A673 (cell line): ENCODE results near the gene ISG20L2. TPM values are rescaled to one million over a fixed set of nuclear protein-coding genes. Genes with fewer than 3 reads are reported as not detected.

ENCODE experiments used
- BruUV-seq: library from RNA; stranded (reverse); fragments of 400-500 nt; replicated peaks from 2 replicates; lab custom pipeline; 2021; lab: Mats Ljungman, UMichigan
- CTCF ChIA-PET: fragments of 300-600 bp; sonication (Branson Sonifier 250); formaldehyde crosslinking; loops from one replicate; lab custom pipeline; 2022; ENCODE audit warnings: antibody characterized with exemption; lab: Charles Lee
- POLR2A ChIA-PET: fragments of 300-600 bp; sonication (Branson Sonifier 250); formaldehyde crosslinking; loops from one replicate; lab custom pipeline; 2022; ENCODE audit warnings: antibody characterized with exemption; ENCODE audit not compliant: low non-redundant PET; lab: Charles Lee
- DNase-seq: peaks from one replicate; pipeline ENCODE4 v3.0.0-alpha.2; 2015; ENCODE audit warnings: low spot score
- H3K27ac ChIP-seq: fragments of 200-600 bp; sonication (generic); 2 replicates; pipeline ENCODE4 v1.5.1; 2016; ENCODE audit warnings: mixed run types, low read depth, mild to moderate bottlenecking, mixed read lengths, antibody characterized with exemption, low read length; ENCODE audit not compliant: poor library complexity, severe bottlenecking
- H3K27me3 ChIP-seq: fragments of 200-600 bp; sonication (generic); replicated peaks from 2 replicates; pipeline ENCODE4 v1.6.1; 2017; ENCODE audit warnings: mixed run types, low read depth, mild to moderate bottlenecking, mixed read lengths, antibody characterized with exemption, low read length; ENCODE audit not compliant: insufficient read depth, poor library complexity
- H3K36me3 ChIP-seq: fragments of 200-600 bp; sonication (generic); 2 replicates; pipeline ENCODE4 v1.6.1; 2016; ENCODE audit warnings: mixed run types, mild to moderate bottlenecking, mixed read lengths, antibody characterized with exemption, low read length; ENCODE audit not compliant: insufficient read depth, poor library complexity, severe bottlenecking
- H3K4me1 ChIP-seq: fragments of 200-600 bp; sonication (generic); 2 replicates; pipeline ENCODE4 v1.6.1; 2017; ENCODE audit warnings: mixed run types, mild to moderate bottlenecking, mixed read lengths, antibody characterized with exemption, low read length; ENCODE audit not compliant: insufficient read depth, poor library complexity, severe bottlenecking
- H3K4me3 ChIP-seq: fragments of 200-600 bp; sonication (generic); 2 replicates; pipeline ENCODE4 v1.5.1; 2016; ENCODE audit warnings: low read depth, mixed run types, mild to moderate bottlenecking, mixed read lengths, low read length; ENCODE audit not compliant: poor library complexity, severe bottlenecking
- H3K9me3 ChIP-seq: fragments of 200-600 bp; sonication (generic); 2 replicates; pipeline ENCODE4 v1.6.1; 2016; ENCODE audit warnings: mixed run types, low read depth, mild to moderate bottlenecking, mixed read lengths, antibody characterized with exemption, low read length; ENCODE audit not compliant: poor library complexity, severe bottlenecking
- EZH2 ChIP-seq: fragments of 200-600 bp; sonication (generic); IDR thresholded peaks from 2 replicates; pipeline ENCODE4 v1.6.1; 2017; ENCODE audit warnings: borderline replicate concordance, low read depth, mild to moderate bottlenecking, mixed read lengths, antibody characterized with exemption, low read length; ENCODE audit not compliant: poor library complexity, severe bottlenecking
- intact Hi-C: fragments of 100-400 bp; cut with micrococcal nuclease; formaldehyde crosslinking; loops from one replicate; pipeline ENCODE4 v1.10.0; 2022; ENCODE audit not compliant: unreplicated experiment
- total RNA-seq: library from RNA; stranded (reverse); gene quantifications from 2 replicates; pipeline ENCODE4 v1.2.3, GENCODE V29; 2021
- TF ChIP-seq, protein P1 (sequence below): fragments of 300-800, 200-600 bp; sonication (generic); conservative IDR thresholded peaks from 2 replicates; pipeline ENCODE4 v1.5.1; 2017; ENCODE audit warnings: low read depth, mild to moderate bottlenecking, antibody characterized with exemption, low read length, moderate library complexity, mixed read lengths

ISG20L2 gene
- total RNA-seq, 1 experiment from 2014 or later, result 46.5 TPM

DNA sequence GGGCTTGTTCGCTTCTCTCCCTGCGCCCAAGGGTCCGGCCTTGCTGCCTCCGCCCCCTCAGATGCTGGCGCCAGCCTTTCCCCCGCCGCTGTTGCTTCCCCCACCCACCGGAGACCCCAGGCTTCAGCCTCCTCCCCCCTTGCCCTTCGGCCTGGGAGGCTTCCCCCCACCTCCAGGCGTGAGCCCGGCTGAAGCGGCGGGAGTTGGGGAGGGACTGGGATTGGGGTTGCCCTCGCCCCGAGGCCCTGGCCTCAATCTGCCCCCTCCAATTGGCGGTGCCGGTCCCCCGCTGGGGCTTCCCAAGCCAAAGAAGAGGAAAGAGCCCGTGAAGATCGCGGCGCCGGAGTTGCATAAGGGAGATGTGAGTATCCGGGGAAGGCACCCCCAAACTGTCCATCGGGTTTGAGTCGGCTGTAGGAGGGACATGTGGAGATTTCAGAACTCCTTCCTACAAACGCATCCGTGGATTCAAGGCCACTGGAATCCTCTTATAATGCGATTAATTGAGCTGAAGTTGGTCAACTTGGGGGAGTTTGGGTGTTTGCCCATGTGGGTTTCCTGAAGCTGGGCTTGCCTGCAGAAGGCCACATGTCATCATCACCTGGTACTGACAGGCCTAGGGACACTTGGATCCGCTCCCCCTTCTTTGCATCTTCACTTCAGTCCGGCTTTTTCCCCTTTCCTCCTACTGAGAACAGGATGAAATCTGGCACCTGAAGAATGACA lies 39.5 kb upstream of the ISG20L2 start:
- BruUV-seq, result no TSS peak
- CTCF ChIA-PET, result interaction anchor here (1.0 to 1.4 kb wide), 3 partner anchors 21 to 79 kb away, joined by 3 to 4 read pairs (median 4); no protein-coding TSS in a partner anchor
- Histone ChIP-seq H3K9me3 (no peaks in the 10 kb centered on the region), H3K36me3 (peaks cover 8% of the 10 kb centered on the region), H3K4me3 (peak overlapping the region; percentile 89), H3K27ac (peak overlapping the region; percentile 94), H3K4me1 (peaks cover 14% of the 10 kb centered on the region), H3K27me3 (no peaks in the 10 kb centered on the region)
- TF ChIP-seq, protein P1, sequence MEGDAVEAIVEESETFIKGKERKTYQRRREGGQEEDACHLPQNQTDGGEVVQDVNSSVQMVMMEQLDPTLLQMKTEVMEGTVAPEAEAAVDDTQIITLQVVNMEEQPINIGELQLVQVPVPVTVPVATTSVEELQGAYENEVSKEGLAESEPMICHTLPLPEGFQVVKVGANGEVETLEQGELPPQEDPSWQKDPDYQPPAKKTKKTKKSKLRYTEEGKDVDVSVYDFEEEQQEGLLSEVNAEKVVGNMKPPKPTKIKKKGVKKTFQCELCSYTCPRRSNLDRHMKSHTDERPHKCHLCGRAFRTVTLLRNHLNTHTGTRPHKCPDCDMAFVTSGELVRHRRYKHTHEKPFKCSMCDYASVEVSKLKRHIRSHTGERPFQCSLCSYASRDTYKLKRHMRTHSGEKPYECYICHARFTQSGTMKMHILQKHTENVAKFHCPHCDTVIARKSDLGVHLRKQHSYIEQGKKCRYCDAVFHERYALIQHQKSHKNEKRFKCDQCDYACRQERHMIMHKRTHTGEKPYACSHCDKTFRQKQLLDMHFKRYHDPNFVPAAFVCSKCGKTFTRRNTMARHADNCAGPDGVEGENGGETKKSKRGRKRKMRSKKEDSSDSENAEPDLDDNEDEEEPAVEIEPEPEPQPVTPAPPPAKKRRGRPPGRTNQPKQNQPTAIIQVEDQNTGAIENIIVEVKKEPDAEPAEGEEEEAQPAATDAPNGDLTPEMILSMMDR, result no peak
- TF ChIP-seq EZH2, result no peak
- intact Hi-C loops, result loop anchor here (1.0 to 2.0 kb wide), 3 partner anchors 17 to 39 kb away; partner anchors contain the start of genes HDGF, ISG20L2, METTL25B and MRPL24
- peak; percentile 51 for DNase-seq
- POLR2A ChIA-PET, result interaction anchor here (0.6 kb wide), 1 partner anchor 16 kb away, joined by 3 read pairs; no protein-coding TSS in a partner anchor

DNA sequence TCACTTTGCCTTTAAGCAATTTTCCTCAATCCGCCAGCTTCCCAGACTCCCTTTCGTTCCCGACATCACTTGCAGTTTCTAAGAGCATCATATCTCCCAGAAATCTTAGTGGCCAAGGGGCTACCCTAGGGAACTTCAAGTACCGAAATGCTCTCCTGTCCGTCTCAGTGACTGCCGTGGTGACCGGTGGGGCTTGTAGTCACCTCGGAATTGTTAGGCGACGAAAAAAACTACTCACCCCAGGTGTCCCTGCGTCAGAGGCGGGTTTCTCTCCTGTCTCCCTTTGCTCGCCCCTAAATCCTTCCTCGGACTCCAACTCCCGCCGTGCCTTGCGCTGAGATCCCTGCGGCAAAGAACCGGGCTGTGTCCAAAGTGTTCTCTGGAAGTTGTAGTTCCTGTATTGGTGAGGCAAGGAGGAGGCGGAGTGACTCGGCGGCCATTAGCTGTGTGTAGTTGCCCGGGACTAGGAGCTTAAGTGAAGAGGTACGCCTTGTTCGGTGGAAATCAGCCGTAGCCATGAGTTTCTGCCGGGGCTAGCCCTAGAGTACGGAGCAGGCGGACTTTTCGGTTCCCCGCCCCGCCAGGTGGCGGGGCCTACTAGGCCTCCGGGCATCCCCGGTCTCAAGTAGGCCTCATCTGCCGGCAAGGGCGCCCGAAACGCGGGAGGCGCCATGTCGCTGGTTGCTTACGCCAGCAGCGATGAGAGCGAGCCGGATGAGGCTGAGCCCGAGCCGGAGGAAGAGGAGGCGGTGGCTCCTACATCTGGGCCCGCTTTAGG lies 38.7 kb upstream of the ISG20L2 start, which contains the start of gene PRCC:
TSS of gene PRCC (plus strand) at position 435 of the 778 bp plus-strand sequence. CDS start at position 672, 237 bp downstream.
- H3K36me3 ChIP-seq, result peaks cover 8% of the 10 kb centered on the region
- POLR2A ChIA-PET, result interaction anchor here (0.6 kb wide), 1 partner anchor 15 kb away, joined by 3 read pairs; no protein-coding TSS in a partner anchor
- CTCF ChIA-PET, result interaction anchor here (0.6 to 1.4 kb wide), 4 partner anchors 20 to 106 kb away, joined by 4 to 9 read pairs (median 4); partner anchors contain the start of gene MRPL24
- peak within 1 kb of the TSS; percentile 89 for H3K4me3 ChIP-seq
- peaks cover 14% of the 10 kb centered on the region for H3K4me1 ChIP-seq
- DNase-seq, result peak; percentile 100
- no peaks in the 10 kb centered on the region for H3K9me3 ChIP-seq
- H3K27me3 ChIP-seq, result no peaks in the 10 kb centered on the region
- TF ChIP-seq EZH2, result no peak
- TF ChIP-seq, protein P1, result no peak
- TSS peak; percentile 40 for BruUV-seq
- H3K27ac ChIP-seq, result peak within 1 kb of the TSS; percentile 94
- intact Hi-C loops, result loop anchor here (1.0 to 2.0 kb wide), 2 partner anchors 16 to 26 kb away; partner anchors contain the start of genes HDGF and MRPL24

DNA sequence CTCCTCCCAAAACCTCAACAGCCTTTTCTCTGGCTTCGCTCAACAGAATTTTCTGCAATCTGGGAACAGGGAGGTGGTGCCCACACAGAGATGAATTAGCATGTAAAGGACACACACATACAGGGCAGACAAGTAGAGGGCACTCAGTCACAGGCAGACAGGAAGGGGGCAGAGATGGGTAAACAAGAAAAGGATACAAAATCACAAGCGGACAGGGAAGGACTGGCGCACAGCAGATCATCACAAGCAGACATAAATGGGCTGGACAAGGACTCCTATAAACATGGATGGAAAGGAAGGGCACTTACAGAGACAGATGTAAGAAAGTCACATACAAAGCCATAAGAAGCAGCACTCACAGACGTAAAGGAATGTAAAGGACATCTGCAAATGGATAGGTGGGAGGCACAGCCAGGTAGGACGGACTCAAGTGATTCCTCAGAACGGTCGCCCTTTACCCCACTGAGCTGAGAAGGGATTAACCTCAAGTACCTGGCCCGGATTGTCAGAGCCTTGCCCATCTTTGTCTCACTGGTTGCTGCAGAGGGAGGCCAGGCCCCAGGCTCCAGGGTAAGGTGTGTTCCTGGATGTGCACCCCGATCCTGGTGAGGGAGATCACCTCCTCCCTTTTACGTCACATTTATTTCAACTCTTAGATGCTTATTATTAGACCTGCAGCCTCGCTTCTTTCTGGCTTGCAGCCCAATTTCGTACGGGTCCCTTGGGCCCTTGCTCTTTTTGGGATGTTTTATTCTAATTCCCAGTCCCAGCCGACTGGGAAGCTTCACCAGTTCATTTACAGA lies 37.9 kb upstream of the ISG20L2 start:
- TSS peak; percentile 68 for BruUV-seq
- Histone ChIP-seq H3K9me3 (no peaks in the 10 kb centered on the region), H3K27me3 (no peaks in the 10 kb centered on the region), H3K4me1 (peaks cover 14% of the 10 kb centered on the region), H3K36me3 (peaks cover 8% of the 10 kb centered on the region), H3K4me3 (peak overlapping the region; percentile 89), H3K27ac (peak overlapping the region; percentile 94)
- ChIA-PET POLR2A (no interaction called here), CTCF (interaction anchor here (0.6 to 1.4 kb wide), 4 partner anchors 19 to 105 kb away, joined by 4 to 9 read pairs (median 4); partner anchors contain the start of gene MRPL24)
- no peak for TF ChIP-seq EZH2
- TF ChIP-seq, protein P1, result no peak
- no peak for DNase-seq
- intact Hi-C loops, result loop anchor here (1.0 to 2.0 kb wide), 2 partner anchors 16 to 25 kb away; partner anchors contain the start of genes HDGF and MRPL24
